ENCODE measurements around the gene ZNF737. TPM values are rescaled to one million over a fixed set of nuclear protein-coding genes. Genes with fewer than 3 reads are reported as not detected.

The ZNF737 gene
- total RNA-seq, 1 experiment from 2014 or later, result 20.2 TPM

DNA sequence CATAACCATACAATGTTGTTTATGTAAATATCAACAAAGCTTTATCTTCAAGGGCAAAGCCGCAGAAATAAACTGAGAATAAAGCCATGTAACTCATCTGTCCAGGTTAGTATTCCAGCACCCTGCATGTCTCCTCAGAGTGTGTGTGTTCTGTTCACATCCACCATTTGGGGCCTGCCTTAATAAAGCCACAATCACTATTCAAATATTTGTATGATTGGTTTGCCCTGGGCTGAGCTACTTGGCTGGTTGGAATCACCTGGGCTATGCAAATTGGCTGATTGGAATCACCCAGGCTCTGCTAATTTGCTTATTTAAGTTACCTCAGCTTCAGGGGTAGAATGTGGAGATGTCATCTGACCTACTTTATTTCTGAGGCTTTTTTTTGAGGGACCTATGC is 42.4 kb upstream of the ZNF737 start:
- TF ChIP-seq JAZF1 (CRISPR knock-in tag; IDR thresholded peaks at IDR 0.05) (no peak), TCF7 (CRISPR knock-in tag; IDR thresholded peaks at IDR 0.05; ENCODE audit: low read depth) (no peak), CTCF (IDR thresholded peaks at IDR 0.05) (no peak), RORB (CRISPR knock-in tag; IDR thresholded peaks at IDR 0.05) (no peak), HMGXB4 (CRISPR knock-in tag; IDR thresholded peaks at IDR 0.05) (no peak), FOXJ3 (CRISPR knock-in tag; IDR thresholded peaks at IDR 0.05; ENCODE audit: borderline replicate concordance) (no peak), CBFB (CRISPR knock-in tag; IDR thresholded peaks at IDR 0.05; ENCODE audit: low read depth) (no peak), NFYB (CRISPR knock-in tag; conservative IDR thresholded peaks at IDR 0.05; ENCODE audit: low read depth) (no peak), ZSCAN18 (CRISPR knock-in tag; IDR thresholded peaks at IDR 0.05) (no peak), CREB1 (CRISPR knock-in tag; IDR thresholded peaks at IDR 0.05) (no peak), PRRX2 (CRISPR knock-in tag; IDR thresholded peaks at IDR 0.05) (no peak), EMX1 (CRISPR knock-in tag; IDR thresholded peaks at IDR 0.05) (no peak)
- TF ChIP-seq, protein P1, sequence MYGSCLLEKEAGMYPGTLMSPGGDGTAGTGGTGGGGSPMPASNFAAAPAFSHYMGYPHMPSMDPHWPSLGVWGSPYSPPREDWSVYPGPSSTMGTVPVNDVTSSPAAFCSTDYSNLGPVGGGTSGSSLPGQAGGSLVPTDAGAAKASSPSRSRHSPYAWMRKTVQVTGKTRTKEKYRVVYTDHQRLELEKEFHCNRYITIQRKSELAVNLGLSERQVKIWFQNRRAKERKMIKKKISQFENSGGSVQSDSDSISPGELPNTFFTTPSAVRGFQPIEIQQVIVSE (CRISPR knock-in tag; IDR thresholded peaks at IDR 0.05; ENCODE audit: borderline replicate concordance), result no peak
- ATAC-seq (no peak), DNase-seq (ENCODE audit: low spot score) (no peak)
- no peaks in the 10 kb centered on the region for H3K27me3 Mint-ChIP-seq (ENCODE audit: low read depth)
- no peaks in the 10 kb centered on the region for H3K36me3 Mint-ChIP-seq
- POLR2A ChIA-PET, result no interaction called here
- peaks cover 19% of the 10 kb centered on the region for H3K9me3 Mint-ChIP-seq
- no peak overlapping the region for H3K4me3 Mint-ChIP-seq
- CTCF ChIA-PET, result no interaction called here
- no peak overlapping the region for H3K27ac Mint-ChIP-seq
- no peaks in the 10 kb centered on the region for H3K4me1 Mint-ChIP-seq

DNA sequence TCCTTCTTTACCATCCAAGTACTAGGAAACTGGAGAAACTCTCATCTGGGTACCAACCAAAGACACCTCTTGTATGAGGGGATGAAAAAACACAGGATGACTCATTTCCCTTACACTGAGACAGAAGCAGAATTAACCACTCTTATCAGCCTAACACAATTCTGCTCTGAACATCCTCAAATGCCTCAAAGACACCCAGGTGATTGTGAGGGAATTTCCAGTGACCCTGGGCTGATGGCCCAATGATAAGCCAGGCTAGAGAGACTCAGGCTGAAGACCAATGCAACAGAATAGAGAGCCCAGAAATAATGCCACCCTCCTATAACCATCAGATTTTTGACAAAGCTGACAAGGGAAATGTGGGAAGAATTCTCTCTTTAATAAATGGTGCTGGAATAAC is 7.0 kb downstream of the ZNF737 start:
- no peak for DNase-seq (ENCODE audit: low spot score)
- Mint-ChIP-seq H3K4me3 (no peak overlapping the region), H3K4me1 (peaks cover 16% of the 10 kb centered on the region), H3K27ac (0 out of 2 replicates have a peak overlapping the region, but pooled peaks have one; percentile 85), H3K36me3 (peaks cover 39% of the 10 kb centered on the region), H3K27me3 (ENCODE audit: low read depth) (no peaks in the 10 kb centered on the region), H3K9me3 (peaks cover 11% of the 10 kb centered on the region)
- CTCF ChIA-PET, result interaction anchor here (1.0 to 2.1 kb wide), 6 partner anchors 102 to 698 kb away, joined by 3 to 12 read pairs (median 4); partner anchors contain the start of genes ZNF626 and ZNF66
- no peak for ATAC-seq
- POLR2A ChIA-PET, result no interaction called here
- TF ChIP-seq FOXP1 (CRISPR knock-in tag; IDR thresholded peaks at IDR 0.05; ENCODE audit: borderline replicate concordance) (no peak), ETV6 (CRISPR knock-in tag; IDR thresholded peaks at IDR 0.05) (no peak), CREM (CRISPR knock-in tag; IDR thresholded peaks at IDR 0.05) (no peak), ESRRA (CRISPR knock-in tag; IDR thresholded peaks at IDR 0.05; ENCODE audit: borderline replicate concordance) (no peak), NR1H2 (CRISPR knock-in tag; IDR thresholded peaks at IDR 0.05) (no peak), SP1 (CRISPR knock-in tag; conservative IDR thresholded peaks at IDR 0.05) (no peak), ZNF425 (CRISPR knock-in tag; conservative IDR thresholded peaks at IDR 0.05) (no peak), MYBL2 (CRISPR knock-in tag; IDR thresholded peaks at IDR 0.05) (no peak), AFF4 (CRISPR knock-in tag; IDR thresholded peaks at IDR 0.05; ENCODE audit: borderline replicate concordance) (no peak), HMGA2 (CRISPR knock-in tag; IDR thresholded peaks at IDR 0.05) (no peak)
- TF ChIP-seq, protein P2, sequence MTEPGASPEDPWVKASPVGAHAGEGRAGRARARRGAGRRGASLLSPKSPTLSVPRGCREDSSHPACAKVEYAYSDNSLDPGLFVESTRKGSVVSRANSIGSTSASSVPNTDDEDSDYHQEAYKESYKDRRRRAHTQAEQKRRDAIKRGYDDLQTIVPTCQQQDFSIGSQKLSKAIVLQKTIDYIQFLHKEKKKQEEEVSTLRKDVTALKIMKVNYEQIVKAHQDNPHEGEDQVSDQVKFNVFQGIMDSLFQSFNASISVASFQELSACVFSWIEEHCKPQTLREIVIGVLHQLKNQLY (CRISPR knock-in tag; IDR thresholded peaks at IDR 0.05), result no peak

All from WTC11 (cell line).